GM18526 (cell line): ENCODE measurements around the gene EVA1C.

Experiments
- POLR2A ChIP-seq: IDR thresholded peaks from 3 replicates; pipeline ENCODE4 v1.6.1; 2011; ENCODE audit not compliant: insufficient read length; ENCODE audit errors: extremely low read depth

The EVA1C gene

DNA sequence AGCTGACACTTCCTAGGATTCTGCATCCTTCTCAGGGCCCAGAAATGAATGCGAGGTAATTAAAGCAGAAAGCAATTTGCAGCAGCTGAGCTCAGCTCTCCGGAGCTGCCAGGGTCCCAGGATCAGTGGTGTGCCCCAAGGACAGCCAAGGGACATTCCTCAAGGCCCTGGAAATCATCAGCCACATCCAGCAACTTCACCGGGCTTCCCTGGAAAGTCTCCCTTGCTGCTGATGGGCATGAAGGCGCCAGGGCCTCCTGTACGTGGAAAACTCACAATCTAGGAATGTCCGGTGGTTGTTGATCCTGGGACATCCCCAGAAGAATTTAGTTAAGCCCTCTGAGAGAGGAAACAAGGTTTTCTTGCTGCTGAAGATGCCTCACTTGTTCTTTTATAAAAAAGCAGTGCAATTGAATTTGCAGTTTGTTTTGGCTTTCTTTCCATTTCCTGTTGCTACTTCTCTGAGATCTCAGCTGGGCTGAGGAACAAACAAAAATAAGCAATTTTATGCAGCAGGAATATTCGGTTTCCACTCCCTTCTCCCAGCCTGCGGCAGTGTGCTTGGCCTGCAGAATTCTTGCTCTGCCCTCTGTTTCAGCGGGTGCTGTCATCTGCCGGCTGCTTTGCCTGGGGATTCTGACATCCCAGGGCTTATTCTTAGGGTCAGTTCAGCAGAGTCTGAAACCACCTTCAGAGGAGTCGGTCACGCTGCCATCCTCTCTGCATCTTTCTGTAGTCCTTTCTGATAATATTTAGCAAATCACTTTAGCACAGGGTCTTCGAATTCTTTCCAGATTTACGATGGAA, 86.9 kb downstream of the EVA1C start:
- no peak for TF ChIP-seq POLR2A

DNA sequence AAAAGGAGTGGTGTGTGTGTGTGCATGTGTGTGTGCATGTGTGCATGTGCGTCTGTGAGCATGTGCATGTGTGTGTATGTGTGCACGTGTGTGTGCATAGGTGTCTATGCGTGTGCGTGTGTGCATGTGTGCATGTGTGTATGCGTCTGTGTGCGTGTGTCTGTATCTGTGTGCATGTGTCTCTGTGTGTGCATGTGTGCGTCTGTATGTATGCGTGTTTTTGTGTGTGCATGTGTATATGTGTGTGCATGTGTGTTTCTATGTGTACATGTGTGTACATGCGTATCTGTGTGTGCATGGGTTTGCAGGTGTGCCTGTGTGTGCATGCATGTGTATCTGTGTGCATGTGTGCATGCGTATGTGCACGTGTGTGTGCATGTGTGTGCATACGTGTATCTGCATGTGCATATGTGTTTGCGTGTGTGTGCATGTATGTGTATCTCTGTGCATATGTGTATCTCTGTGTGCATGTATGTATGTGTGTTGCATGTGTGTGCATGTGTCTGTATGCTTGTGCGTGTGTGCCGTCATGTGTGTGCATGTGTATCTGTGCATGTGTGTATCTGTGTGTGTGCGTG, 94.9 kb downstream of the EVA1C start:
- no peak for TF ChIP-seq POLR2A

DNA sequence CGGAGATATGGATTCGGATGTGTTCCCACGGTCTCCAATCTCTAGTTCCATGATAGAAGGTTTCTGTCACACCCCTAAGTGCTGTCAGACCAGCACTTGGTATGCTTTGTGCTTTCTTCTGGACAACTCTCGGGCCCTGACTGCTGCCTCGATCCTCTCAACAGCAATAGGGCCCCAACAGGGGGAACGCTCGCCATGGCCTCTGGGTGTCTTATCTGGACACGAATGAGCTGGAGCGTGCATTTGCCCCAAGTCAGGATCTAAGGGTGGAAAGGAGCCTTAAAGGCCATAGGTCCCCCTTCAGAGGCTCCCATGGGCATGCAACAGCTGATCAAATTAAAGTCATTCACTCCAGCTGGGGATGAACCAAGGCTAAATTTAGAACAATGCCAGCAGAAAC, 96.1 kb downstream of the EVA1C start:
- no peak for TF ChIP-seq POLR2A

DNA sequence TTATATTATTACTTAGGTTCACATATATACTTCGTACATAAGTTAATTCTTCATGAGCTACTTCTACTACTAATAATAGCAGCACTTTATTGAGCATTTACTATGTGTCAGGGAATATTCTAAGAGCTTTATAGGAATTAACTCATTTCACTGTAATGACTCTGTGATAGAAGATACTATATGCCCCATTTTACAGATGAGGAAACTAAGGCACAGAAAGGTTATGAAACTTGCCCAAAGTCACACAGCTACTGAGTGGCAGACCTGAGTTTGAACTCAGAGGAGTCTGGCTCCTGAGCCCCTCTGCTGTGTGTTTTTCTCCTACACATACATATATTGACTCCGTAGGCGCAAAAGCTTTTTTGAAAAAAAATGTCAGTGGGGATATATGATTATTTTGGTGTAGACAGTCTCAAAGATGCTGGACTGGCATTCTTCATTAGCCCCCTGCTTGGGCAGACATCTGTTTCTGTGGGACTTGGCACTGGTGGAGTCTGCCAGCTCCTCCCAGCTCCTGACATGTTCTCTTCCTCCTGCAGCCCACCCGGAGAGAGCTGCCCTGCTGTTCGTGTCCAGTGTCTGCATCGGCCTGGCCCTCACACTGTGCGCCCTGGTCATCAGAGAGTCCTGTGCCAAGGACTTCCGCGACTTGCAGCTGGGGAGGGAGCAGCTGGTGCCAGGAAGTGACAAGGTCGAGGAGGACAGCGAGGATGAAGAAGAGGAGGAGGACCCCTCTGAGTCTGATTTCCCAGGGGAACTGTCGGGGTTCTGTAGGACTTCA, 102.0 kb downstream of the EVA1C start:
- no peak for TF ChIP-seq POLR2A

DNA sequence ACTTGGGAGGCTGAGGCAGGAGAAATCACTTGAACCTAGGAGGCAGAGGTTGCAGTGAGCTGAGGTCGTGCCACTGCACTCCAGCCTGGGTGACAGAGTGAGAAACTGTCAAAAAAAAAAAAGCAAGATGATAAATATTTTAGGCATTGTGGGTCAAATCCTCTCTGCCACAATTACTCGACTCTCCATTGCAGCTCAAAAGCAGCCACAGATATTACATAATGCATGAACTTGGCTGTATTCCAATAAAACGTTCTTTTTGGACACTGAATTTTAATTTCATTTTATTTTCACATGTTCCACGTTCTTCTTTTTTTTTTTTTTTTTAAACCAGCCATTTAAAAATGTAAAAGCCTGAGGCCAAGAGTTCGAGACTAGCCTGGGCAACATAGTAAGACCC, 103.4 kb downstream of the EVA1C start:
- no peak for TF ChIP-seq POLR2A

DNA sequence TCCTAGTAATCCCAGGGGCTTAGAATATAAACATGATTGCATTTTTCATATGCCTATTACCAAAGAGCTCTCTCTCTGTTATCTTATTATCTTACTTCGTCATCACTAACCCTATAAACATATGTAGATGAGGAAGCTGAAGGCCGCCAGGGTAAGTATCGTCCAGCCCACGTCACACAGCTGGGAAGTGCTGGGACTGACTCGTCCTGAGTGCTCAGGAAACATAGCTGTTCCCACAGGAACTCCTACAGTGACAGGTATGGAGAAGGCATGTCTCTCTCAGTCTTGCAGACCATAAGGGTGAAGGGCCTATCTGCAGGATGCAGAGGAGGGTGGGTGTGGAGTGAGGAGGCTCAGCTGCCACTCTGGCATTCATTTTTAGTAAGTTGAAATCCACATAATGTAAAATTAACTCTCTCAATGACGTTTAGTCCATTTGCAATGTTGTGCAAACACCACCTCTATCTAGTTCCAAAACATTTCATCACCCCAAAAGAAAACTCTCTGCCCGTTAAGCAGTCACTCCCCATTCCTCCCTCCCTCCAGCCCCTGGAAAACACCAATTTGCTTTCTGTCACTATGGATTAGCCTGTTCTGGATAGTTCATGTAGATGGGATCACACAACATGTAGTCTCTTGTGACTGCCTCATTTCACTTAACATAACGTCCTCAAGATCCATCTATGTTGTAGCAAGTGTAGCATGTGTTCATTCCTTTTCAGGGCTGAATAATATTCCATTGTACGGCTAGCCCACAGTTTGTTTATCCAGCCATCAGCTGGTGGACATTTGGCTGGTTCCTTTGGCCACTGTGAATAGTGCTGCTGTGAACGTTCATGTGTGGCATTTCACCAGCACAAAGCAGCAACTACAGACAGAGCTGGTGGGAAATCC, 104.5 kb downstream of the EVA1C start:
- TF ChIP-seq POLR2A = no peak

DNA sequence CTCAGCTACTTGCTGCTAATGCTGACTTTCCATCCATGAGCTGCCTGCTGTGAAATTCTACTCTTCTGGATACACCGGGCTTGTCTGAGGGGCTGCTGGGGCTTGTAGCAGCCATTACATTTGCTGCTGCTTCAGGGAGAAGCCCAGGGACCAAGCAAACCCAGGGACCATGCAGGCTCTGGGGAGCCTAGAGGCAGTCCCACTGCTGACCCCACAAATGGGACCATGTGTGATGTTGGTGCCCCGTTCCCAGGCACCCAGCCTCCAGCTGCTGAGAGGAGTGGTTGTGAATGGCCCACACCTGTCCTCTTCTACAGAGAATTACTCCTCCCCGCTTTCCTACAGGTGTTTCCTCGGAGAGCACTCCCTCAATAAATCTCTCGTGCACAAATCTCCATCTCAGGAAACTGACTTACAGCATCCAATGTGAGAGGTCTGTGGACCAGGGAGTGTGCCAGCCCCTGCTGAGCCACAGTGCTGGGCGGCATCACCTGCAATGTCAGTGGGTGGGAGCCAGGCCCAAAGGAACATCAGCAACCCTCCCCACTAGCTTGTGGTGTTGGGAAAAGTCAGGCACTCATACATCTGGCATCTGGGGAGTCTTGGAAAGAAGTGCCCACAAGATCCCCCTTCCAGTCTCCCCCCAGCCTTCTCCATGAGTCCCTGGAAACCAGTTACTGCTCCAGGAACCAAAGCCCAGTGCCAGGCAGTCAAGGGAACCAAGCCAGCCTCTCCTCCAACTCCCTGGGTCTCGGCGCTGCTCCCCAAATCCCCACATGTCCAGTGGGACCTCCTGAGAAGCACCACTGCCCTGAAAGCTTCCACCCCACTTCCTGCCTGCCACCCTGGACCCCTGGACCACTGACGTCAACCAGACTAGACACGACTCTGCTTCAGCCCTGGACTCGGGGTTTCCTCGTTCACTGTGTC, 107.7 kb downstream of the EVA1C start:
- no peak for TF ChIP-seq POLR2A

DNA sequence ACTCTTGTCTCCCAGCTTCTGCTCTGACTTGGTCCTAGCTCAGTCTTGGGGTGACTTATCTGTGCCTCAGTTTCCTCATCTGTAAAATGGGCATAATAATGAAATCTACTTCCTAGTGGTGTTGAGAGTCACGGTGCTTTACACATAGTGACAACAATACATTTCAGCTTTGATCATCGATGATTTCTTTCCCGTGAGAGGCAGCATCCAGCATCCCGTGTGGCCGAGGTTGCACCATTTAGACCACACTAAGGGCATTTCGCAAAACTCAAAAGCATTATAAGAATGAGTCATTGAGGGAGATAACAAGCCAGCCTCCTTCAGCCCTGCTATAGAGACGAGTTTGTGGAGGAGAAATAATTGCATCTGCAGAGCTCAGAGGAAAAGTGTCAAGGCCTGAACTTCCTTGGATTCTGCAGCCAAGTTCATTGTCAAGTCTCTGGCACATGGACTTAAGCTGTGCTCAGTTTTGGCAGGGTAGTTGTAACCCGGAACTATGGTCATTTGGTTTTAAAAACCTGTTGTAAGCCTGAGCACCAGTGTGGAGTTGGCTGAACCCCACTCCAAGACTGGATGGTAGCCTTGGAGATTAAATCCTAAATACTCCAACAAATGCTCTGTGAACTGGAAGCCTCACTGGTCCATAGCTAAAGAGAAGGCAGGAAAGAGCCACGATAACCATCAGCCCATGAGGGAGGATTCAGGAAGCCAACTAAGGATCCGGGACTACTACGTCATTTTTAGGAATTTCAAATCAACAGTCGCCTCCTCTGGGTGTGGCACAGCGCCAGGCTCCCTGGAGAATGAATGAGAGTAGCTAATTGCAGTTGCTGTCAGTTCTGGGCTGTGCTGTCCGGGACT, 108.6 kb downstream of the EVA1C start:
- no peak for TF ChIP-seq POLR2A

DNA sequence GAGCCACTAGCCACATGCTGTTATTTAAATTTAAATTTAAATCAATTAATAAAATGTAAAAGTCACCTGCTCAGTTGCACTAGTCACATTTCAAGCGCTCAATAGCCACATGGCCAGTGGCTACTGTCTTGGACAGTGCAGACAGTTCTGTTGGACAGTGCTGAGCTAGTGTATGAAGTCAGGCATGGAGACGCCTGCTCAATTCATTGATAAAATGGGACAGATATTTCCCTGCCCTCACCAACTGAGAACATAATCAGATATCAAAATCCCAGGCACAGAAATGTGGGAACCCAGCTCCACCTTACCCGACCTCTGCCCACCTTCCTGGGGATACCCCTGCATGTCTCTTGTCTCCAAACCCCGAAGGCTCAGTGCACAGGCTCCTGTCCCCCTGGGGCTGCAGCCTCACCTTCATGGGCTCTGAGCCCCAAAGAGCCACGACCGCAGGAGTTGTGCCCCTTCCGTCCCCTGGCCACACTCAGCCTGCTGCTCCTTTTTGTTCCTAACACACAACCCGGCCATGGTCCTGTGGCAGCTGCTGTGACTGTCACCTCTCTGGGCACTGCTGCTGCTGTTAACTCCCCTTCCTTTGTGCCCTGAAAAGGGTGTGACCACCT, 109.3 kb downstream of the EVA1C start:
- no peak for TF ChIP-seq POLR2A

DNA sequence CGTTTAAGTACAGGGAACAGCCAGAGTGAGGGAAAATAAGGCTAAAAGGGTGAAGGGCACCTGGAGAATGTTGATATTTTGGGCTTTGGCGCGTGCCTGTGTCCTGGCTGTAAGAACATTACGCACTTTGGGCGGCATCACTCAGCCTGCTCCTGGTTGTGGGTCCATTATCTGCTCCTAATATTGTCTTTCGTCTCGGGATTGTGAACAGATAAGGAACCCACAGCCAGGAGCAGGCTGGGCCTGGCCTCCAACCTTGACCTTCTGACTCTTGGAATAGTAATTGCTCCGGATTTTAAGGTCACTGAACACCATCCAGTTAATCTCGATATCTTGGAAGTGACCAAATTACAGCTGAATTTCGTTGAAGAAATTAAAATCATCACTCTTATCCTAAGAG, 111.0 kb downstream of the EVA1C start:
- no peak for TF ChIP-seq POLR2A

DNA sequence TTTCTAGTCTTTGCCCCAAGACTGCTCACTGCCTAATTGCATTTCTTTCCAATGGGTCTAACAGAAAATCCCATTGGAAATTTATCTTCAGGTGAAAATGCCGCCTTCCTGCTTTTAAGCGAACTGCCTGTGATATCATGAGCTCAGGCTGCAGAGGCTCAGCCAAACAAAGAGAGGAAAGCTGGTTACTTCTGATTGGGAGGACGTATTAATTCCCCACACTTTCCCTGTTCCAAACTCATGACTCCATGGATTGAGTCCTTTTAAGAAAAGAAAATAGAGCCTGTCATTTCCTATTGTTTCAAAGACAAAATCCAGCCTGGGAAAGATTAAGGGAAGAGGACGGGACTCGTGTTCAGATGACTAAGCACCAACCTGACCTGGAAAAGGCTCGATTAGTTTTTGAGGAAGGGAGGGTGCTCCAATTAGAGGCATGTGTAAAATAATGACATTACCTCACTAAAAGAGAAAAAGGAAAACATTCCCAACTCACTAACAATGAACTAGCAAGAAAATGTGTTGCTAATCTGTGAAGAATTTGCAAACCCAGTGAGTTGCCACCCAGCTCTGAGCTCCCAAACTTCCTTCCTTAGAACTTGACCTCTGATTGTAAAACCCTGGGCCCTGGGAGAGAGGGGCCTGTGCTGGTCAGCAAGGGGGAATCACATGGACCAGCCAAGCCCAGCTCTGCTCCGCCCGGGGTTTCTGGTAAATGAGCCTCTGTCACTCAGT, 111.6 kb downstream of the EVA1C start:
- no peak for TF ChIP-seq POLR2A

DNA sequence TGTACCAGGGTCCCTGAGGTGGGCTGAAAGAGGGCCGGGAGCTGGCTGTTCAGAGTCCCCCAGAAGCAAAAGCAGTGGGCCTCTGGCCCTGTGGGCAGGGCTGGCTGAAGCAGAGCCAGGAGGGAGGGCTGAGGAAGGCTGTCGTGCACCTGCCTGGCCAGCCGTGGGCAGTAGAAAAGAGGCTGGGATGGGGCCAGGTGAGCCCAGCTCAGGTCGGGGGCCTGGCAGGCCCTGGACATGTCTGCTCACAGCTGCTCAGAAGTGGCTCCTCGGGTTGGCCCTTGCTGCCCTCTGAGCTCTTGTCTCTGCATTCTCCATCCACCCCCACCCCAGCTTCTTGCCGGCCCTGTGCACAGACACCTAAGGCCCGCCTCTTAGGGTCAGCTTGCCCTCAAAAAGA, 112.8 kb downstream of the EVA1C start:
- TF ChIP-seq POLR2A = no peak

DNA sequence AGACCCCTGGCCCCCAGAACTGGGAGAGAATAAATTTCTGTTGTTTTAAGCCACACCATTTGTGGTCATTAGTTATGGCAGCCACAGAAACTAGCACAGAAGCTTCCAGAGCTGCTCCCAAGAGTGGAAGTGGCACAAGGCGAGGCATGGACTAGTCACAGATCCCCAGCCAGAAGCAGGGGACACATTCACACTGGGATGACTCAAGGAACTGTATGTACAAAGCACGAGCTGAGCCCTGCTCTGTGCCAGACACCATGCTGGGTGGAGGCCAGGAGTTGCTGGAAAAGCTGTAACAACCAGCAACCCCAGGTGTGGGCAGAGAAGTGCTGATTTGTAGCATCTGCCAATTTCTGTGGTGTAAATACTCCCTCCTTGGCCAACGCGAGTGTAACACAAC, 117.2 kb downstream of the EVA1C start:
- no peak for TF ChIP-seq POLR2A
